H9 (cell line): ENCODE data around the gene GAS6. TPM values are rescaled to one million over a fixed set of nuclear protein-coding genes. Genes with fewer than 3 reads are reported as not detected.

Experiments used
- DNase-seq: peaks from one replicate; pipeline ENCODE4 v3.0.0-alpha.2; 2017
- H2AFZ ChIP-seq: one replicate; pipeline ENCODE4 v1.6.1; 2013; ENCODE audit warnings: mild to moderate bottlenecking, low read length, control low read depth, moderate library complexity
- H2AK5ac ChIP-seq: 2 replicates; pipeline ENCODE4 v1.6.1; 2013; ENCODE audit warnings: low read length, control low read depth, mixed read lengths; ENCODE audit not compliant: insufficient read length
- H2BK120ac ChIP-seq: one replicate; pipeline ENCODE4 v1.6.1; 2013; ENCODE audit warnings: low read depth, mild to moderate bottlenecking, low read length, control low read depth, inconsistent platforms; ENCODE audit not compliant: poor library complexity, severe bottlenecking
- H2BK12ac ChIP-seq: 2 replicates; pipeline ENCODE4 v1.6.1; 2013; ENCODE audit warnings: low read length, control low read depth, mixed read lengths, low read depth; ENCODE audit not compliant: insufficient read length
- H2BK15ac ChIP-seq: 2 replicates; pipeline ENCODE4 v1.6.1; 2013; ENCODE audit warnings: low read depth, low read length, control low read depth
- H2BK20ac ChIP-seq: one replicate; pipeline ENCODE4 v1.6.1; 2013; ENCODE audit warnings: low read depth, mild to moderate bottlenecking, low read length, control low read depth, inconsistent platforms; ENCODE audit not compliant: poor library complexity, severe bottlenecking
- H2BK5ac ChIP-seq: 2 replicates; pipeline ENCODE4 v1.6.1; 2013; ENCODE audit warnings: low read length, control low read depth, mixed read lengths; ENCODE audit not compliant: insufficient read length
- H3K14ac ChIP-seq: 2 replicates; pipeline ENCODE4 v1.6.1; 2013; ENCODE audit warnings: low read length, control low read depth; ENCODE audit not compliant: insufficient read depth
- H3K18ac ChIP-seq: 2 replicates; pipeline ENCODE4 v1.6.1; 2013; ENCODE audit warnings: low read depth, mild to moderate bottlenecking, mixed read lengths, low read length, control low read depth; ENCODE audit not compliant: insufficient read length
- H3K23ac ChIP-seq: 2 replicates; pipeline ENCODE4 v1.6.1; 2013; ENCODE audit warnings: low read length, control low read depth, mixed read lengths, low read depth; ENCODE audit not compliant: insufficient read length
- H3K23me2 ChIP-seq: 2 replicates; pipeline ENCODE4 v1.6.1; 2013; ENCODE audit warnings: low read depth, mild to moderate bottlenecking, mixed read lengths, low read length, control low read depth; ENCODE audit not compliant: insufficient read length, poor library complexity, severe bottlenecking
- H3K27ac ChIP-seq: 2 replicates; pipeline ENCODE4 v1.5.1; 2013; ENCODE audit warnings: low read length, control low read depth, mixed read lengths, low read depth; ENCODE audit not compliant: insufficient read length
- H3K27me3 ChIP-seq: 2 replicates; pipeline ENCODE4 v1.6.1; 2013; ENCODE audit warnings: low read length, control low read depth, inconsistent platforms; ENCODE audit not compliant: insufficient read depth
- H3K4ac ChIP-seq: 2 replicates; pipeline ENCODE4 v1.6.1; 2013; ENCODE audit warnings: low read depth, mild to moderate bottlenecking, control low read depth, inconsistent platforms, low read length, moderate library complexity
- H3K4me1 ChIP-seq: 2 replicates; pipeline ENCODE4 v1.6.1; 2013; ENCODE audit warnings: low read length, control low read depth, inconsistent platforms; ENCODE audit not compliant: insufficient read depth
- H3K4me2 ChIP-seq: 2 replicates; pipeline ENCODE4 v1.6.1; 2013; ENCODE audit warnings: low read length, control low read depth, mixed read lengths; ENCODE audit not compliant: insufficient read length, insufficient read depth
- H3K56ac ChIP-seq: 2 replicates; pipeline ENCODE4 v1.6.1; 2013; ENCODE audit warnings: low read depth, mild to moderate bottlenecking, mixed read lengths, low read length, control low read depth; ENCODE audit not compliant: insufficient read length
- H3K79me1 ChIP-seq: 2 replicates; pipeline ENCODE4 v1.6.1; 2013; ENCODE audit warnings: low read depth, mild to moderate bottlenecking, moderate library complexity, low read length, control low read depth, inconsistent platforms; ENCODE audit not compliant: insufficient read depth, poor library complexity, severe bottlenecking
- H3K79me2 ChIP-seq: 2 replicates; pipeline ENCODE4 v1.6.1; 2013; ENCODE audit warnings: low read length, control low read depth, inconsistent platforms; ENCODE audit not compliant: insufficient read depth
- H3K9ac ChIP-seq: 2 replicates; pipeline ENCODE4 v1.6.1; 2013; ENCODE audit warnings: low read length, control low read depth, mixed read lengths; ENCODE audit not compliant: insufficient read length; ENCODE audit errors: extremely low read depth
- H3K9me3 ChIP-seq: one replicate; pipeline ENCODE4 v1.6.1; 2013; ENCODE audit warnings: low read depth, low read length, inconsistent platforms; ENCODE audit not compliant: control insufficient read depth
- H3T11ph ChIP-seq: one replicate; pipeline ENCODE4 v1.6.1; 2013; ENCODE audit warnings: mild to moderate bottlenecking, low read length, control low read depth, inconsistent platforms
- H4K20me1 ChIP-seq: one replicate; pipeline ENCODE4 v1.6.1; 2013; ENCODE audit not compliant: control insufficient read depth, insufficient read length, insufficient read depth
- H4K5ac ChIP-seq: 2 replicates; pipeline ENCODE4 v1.6.1; 2013; ENCODE audit warnings: low read depth, mild to moderate bottlenecking, mixed read lengths, low read length, control low read depth; ENCODE audit not compliant: insufficient read length
- H4K8ac ChIP-seq: replicated peaks from 2 replicates; pipeline ENCODE4 v1.6.1; 2013; ENCODE audit warnings: low read length, control low read depth, mixed read lengths, low read depth; ENCODE audit not compliant: insufficient read length
- H4K91ac ChIP-seq: 2 replicates; pipeline ENCODE4 v1.6.1; 2013; ENCODE audit warnings: low read depth, mild to moderate bottlenecking, moderate library complexity, mixed read lengths, low read length, control low read depth; ENCODE audit not compliant: insufficient read length
- H3K27ac Mint-ChIP-seq, 3 experiments: 2 replicates in 2 of 3; 3 replicates in 1 of 3; pipeline ENCODE4 v1.8.0; 2020 to 2021; ENCODE audit warnings: mixed read lengths in 3 of 3, mild to moderate bottlenecking in 1 of 3, moderate library complexity in 1 of 3
- H3K27me3 Mint-ChIP-seq: 2 replicates; pipeline ENCODE4 v1.8.0; 2021; ENCODE audit warnings: low read depth, mild to moderate bottlenecking, moderate library complexity, mixed read lengths
- H3K36me3 Mint-ChIP-seq, 3 experiments: 2 replicates in 2 of 3; 3 replicates in 1 of 3; pipeline ENCODE4 v1.8.0; 2020 to 2021; ENCODE audit warnings: low read depth in 3 of 3, mixed read lengths in 3 of 3; ENCODE audit not compliant: insufficient read depth in 1 of 3
- H3K4me1 Mint-ChIP-seq, 2 experiments: 2 replicates each; pipeline ENCODE4 v1.8.0; 2020; ENCODE audit warnings: mixed read lengths in 2 of 2
- H3K4me3 Mint-ChIP-seq, 2 experiments: 2 replicates in 1 of 2; 3 replicates in 1 of 2; pipeline ENCODE4 v1.8.0; 2020 to 2021; ENCODE audit warnings: mild to moderate bottlenecking in 2 of 2, mixed read lengths in 2 of 2, moderate library complexity in 1 of 2
- H3K9me3 Mint-ChIP-seq, 2 experiments: 2 replicates in 1 of 2; 3 replicates in 1 of 2; pipeline ENCODE4 v1.8.0; 2020; ENCODE audit warnings: mild to moderate bottlenecking in 2 of 2, mixed read lengths in 2 of 2, moderate library complexity in 1 of 2
- WGBS: extraction: QIAGEN DNeasy Blood & Tissue Kit; methylation state at CpG from one replicate; pipeline ENCODE4 v1.1.7; 2013; ENCODE audit warnings: missing lambda C conversion rate, low lambda C conversion rate, mixed read lengths; ENCODE audit not compliant: insufficient read length; ENCODE audit errors: extremely low coverage; 5-methylcytosine and 5-hydroxymethylcytosine counted together
- total RNA-seq: library from RNA; stranded (reverse); gene quantifications from 2 replicates; pipeline ENCODE4 v1.2.1, GENCODE V29; 2021
- TF ChIP-seq, protein P1 (sequence below): fragments of 200-600 bp; sonication (generic); conservative IDR thresholded peaks from 3 replicates; pipeline ENCODE4 v1.8.0; 2021; ENCODE audit warnings: antibody characterized with exemption, mild to moderate bottlenecking

Gene GAS6
- total RNA-seq, 1 experiment from 2014 or later, result 20.5 TPM

DNA sequence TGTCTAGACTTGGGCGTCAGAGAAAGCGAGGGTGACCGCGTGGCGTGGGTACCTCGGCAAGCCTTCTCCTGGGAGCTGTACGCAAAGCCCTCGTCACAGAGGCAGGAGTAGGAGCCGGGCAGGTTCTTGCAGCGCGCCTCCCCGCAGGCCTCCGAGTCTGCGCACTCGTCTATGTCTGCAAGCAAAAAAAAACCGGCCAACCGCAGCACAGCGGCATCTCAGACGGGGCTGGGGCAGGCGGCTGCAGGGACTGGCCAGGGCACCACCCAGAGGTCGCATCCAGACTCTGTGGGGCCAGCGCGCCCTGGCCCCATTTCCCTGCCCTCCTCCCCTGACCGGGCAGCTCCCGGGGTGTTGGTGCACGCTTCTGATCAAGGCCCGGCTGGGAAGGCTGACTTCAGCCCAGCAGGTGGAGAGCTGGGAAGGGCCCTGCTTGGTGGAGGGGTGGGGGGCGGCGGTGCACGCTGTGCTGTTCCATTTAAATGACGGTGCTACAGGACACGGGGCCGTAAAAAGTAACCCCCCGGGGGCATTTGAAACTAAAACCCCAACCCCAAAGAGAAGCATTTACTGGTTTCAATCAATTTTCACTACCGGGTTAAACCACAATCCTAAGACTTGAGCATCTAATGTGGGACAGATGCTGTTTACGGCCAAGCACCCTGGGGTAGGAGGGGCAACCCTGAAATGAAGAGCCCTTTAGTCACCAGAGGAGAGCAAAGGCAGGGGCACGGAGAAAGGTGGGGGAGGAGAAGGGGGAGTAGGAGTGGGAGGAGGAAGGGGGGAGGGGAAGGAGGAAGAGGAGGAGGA lies 28.2 kb downstream of the GAS6 start:
- WGBS, result no CpG with 5 or more reads among the region's 37 CpGs
- Mint-ChIP-seq H3K4me3 (no peak overlapping the region), H3K9me3 (no peaks in the 10 kb centered on the region), H3K27ac (peak overlapping the region in 1 of 3 experiments; percentile 57; a peak in 1 of 7 replicates), H3K4me1 (peaks cover 16 to 21% of the 10 kb centered on the region in 2 experiments), H3K27me3 (no peaks in the 10 kb centered on the region), H3K36me3 (peaks cover 8 to 34% (median 15%) of the 10 kb centered on the region in 3 experiments; a peak in 6 of 7 replicates)
- Histone ChIP-seq H3K27me3 (no peaks in the 10 kb centered on the region), H2BK120ac (no peak overlapping the region), H3K23me2 (no peaks in the 10 kb centered on the region), H3K9ac (no peak overlapping the region), H3K18ac (no peak overlapping the region), H3T11ph (no peak overlapping the region), H4K8ac (no peak overlapping the region), H3K27ac (no peak overlapping the region), H2BK20ac (no peak overlapping the region), H3K79me1 (no peaks in the 10 kb centered on the region), H3K79me2 (no peaks in the 10 kb centered on the region), H3K4ac (no peak overlapping the region), H2AFZ (no peak overlapping the region), H2AK5ac (no peak overlapping the region), H3K56ac (no peak overlapping the region), H2BK15ac (no peak overlapping the region), H4K5ac (peak overlapping the region; percentile 54), H4K91ac (no peak overlapping the region), H3K14ac (no peak overlapping the region; the same call in 1 of the 2 replicates), H3K9me3 (no peaks in the 10 kb centered on the region), H3K4me1 (no peaks in the 10 kb centered on the region), H4K20me1 (no peaks in the 10 kb centered on the region), H3K23ac (no peak overlapping the region), H3K4me2 (no peak overlapping the region), H2BK5ac (no peak overlapping the region), H2BK12ac (no peak overlapping the region)
- DNase-seq, result no peak
- TF ChIP-seq, protein P1, sequence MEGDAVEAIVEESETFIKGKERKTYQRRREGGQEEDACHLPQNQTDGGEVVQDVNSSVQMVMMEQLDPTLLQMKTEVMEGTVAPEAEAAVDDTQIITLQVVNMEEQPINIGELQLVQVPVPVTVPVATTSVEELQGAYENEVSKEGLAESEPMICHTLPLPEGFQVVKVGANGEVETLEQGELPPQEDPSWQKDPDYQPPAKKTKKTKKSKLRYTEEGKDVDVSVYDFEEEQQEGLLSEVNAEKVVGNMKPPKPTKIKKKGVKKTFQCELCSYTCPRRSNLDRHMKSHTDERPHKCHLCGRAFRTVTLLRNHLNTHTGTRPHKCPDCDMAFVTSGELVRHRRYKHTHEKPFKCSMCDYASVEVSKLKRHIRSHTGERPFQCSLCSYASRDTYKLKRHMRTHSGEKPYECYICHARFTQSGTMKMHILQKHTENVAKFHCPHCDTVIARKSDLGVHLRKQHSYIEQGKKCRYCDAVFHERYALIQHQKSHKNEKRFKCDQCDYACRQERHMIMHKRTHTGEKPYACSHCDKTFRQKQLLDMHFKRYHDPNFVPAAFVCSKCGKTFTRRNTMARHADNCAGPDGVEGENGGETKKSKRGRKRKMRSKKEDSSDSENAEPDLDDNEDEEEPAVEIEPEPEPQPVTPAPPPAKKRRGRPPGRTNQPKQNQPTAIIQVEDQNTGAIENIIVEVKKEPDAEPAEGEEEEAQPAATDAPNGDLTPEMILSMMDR, result no peak
